HT-29 (cell line): ENCODE measurements around the gene RAD51B. TPM values are rescaled to one million over a fixed set of nuclear protein-coding genes. Genes with fewer than 3 reads are reported as not detected.

Experiments used
- DNase-seq: peaks from one replicate; pipeline ENCODE4 v3.0.0-alpha.2; 2015; ENCODE audit warnings: low spot score
- total RNA-seq: library from RNA; depleted of rRNA; stranded (reverse); fragments of >200 nt; shearing (Covaris generic); gene quantifications from 2 replicates; pipeline ENCODE4 v1.2.3, GENCODE V29; 2014

RAD51B gene
- total RNA-seq, 1 experiment from 2014 or later, result 5.9 TPM

DNA sequence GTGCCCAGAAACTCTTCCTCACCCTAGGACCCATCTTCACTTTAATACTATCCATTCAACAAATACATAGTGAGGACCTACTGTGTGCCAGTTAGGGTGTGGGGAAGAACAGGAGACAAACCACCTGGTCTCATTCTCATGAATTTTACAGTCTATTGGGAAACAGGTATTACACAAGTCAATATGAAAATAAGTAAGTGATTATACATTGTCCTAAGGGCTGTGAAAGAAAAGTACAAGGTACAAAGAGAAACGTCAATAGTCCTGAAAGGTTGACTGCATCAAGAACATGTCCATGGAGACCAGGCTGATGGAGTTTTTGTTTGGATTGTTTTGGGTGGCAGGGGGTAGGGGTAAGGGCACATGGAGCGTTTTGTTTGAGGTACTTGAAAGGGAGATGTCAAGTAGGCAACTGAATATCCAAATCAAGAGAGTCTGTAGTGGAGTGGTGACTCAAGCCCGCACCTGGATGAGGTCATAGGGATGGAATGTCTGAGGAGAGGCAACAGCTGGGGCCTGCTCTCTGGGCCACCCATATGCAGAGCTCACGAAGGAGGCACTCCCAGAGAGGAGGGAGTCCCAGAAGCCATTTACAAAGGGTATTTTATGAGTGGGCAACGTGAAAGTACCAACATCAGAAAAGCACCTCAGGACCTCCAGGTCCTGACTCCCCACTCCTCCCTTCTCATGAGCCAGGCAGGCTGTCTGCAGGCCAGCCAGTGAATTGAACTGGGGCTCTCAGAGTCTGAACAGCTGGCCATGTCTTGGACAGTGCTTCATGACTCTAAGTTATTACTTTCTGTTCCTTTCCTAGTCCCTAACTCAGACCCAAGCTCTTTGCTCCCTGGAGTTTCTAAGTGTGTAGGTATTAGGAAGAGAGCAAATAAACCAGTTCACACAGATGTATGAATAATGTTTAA is 701.3 kb downstream of the RAD51B start:
- peak; percentile 80 for DNase-seq

DNA sequence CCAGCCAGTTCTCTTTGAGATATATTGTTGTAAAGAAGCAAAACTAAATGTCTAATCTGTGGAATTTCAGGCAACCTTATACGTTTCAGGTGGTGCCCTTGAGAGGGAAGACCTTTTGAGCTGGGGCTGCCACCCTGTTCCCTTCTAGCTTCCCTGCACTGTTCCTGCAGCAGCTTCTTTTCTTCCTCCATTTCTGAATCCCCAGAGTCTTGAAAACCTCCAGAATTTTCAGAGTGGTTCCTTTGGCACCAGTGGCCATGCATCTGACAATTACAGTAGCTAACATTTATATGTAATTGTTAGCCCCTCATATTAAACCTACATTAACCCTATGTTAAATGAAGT is 702.0 kb downstream of the RAD51B start:
- no peak for DNase-seq

DNA sequence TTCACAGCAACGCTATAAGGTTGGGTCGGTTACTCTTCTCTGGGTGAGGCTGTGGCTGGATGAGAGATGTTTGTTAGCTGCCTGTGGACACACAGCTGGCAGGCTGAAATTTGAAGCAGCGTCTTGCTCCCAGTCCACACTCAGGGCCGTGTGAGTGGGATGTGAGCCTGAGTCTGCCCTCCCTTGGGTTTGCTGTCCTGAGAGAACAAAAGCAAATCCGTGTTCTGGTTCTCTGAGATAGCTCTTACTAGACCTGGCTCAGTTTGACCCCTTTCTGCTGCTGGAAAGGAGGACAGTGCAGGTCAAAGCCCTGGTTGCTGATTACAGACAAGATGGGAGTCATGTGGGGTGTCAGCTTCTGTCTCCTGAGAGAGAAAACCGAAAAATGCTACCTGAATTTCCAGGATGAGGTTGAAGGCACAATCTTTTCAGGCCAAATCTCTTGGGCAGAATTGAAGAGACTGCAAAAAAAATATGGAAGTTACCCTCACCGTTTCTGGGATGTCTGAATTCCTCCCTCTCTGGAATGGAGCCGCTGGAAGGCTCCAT is 702.5 kb downstream of the RAD51B start:
- no peak for DNase-seq

DNA sequence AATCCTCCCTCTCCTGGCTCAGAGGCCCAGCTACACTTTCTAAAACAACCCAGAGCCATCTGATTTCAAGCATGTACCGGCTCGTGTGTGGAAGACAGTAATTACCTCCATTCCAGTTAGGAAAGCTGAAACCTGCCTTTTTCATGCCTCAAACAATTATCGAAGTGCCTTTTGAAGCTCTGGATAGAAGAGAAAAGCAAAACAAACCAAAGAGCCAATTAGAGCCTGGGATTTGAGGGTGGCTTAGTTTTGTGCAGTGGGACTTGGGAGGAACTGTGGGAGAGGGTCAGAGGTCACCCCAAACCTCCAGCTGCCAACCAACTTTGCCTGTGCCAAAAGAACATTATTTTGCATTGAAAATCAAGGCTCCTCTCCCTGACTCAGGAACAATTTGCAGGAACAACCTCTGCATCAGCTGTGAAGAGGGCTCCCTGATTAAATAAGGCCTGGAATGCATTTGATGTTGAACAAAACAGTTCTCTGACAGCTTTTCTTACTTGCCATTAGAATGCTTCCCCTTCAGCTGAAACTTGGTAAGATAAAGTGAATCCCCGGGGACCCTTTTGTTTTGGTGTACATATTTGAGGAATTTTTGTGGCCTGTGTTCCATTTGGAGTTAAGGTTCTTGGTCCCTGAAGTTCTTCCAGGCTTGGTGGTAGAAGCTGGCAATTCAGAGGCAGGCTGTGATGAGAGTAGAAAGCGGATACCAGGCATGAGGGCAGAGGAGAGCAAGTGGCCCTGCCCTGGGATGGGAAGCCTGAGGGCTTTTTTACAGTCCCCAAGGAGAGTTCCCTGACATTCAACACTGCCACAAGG is 703.1 kb downstream of the RAD51B start:
- no peak for DNase-seq

DNA sequence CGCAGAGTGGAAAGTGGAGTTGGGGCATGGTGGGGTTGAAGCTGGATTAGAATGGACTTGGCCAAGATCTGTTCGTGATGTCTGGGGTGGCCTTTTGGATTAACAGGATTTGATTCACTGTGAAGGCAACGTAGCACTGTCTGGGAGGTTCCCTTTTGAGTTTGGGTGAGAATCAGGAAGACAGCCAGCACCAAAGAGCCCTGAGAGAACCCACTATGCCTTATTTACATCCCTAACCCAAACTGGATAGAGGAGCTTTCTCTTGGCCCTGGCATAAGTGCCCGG is 703.7 kb downstream of the RAD51B start:
- no peak for DNase-seq

DNA sequence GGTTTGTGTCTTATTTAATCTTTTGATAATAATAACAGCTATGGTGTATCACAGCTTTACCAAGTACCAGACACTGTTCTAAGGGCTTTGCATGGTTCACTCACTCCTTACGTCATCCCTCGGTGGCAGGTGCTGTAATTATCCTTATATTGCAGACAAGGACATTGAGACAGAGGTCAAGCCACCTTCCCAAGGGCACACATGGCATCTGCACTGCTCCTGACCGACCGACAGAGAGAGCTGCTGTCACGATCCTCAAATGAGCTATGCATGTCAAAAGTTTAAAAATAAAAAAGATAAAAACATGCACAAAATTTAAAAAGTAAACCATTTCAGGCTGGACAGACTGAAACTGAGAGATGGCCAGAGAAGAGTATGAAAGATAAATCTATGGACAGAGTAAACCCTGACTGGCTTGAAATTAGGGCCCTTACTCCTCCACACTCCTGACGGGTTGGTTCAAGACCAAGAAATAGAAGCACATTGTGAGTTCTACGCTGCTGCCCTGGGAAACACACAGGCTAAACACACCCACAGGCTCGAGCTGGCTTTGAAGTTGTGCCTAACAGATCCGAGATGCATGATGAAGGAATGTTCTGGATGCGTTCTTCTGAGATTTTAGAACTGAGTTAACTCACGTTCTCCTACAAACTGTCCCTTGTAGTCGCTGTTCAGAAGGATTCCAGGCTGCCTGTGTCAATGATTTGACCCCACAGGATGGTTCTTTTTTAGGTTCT is 704.6 kb downstream of the RAD51B start:
- no peak for DNase-seq

DNA sequence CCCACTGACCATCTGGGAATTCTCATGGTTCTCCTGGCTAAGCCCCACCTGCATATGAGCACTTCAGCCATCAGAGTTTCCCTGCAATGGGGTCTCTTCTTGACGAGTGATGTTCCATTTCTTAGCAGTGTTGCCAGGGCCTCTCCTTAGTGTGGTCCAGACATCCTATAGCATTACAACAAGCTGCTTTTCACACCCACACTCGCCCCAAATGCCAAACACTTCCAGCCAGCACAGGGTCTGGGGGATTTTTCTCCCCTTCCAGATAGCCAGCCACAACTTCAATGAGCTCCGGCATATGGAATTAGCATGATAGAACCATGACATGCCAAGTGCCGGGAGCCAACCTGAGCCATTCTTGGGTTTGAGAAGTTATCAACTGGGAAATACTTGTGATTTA is 705.9 kb downstream of the RAD51B start:
- DNase-seq, result no peak

DNA sequence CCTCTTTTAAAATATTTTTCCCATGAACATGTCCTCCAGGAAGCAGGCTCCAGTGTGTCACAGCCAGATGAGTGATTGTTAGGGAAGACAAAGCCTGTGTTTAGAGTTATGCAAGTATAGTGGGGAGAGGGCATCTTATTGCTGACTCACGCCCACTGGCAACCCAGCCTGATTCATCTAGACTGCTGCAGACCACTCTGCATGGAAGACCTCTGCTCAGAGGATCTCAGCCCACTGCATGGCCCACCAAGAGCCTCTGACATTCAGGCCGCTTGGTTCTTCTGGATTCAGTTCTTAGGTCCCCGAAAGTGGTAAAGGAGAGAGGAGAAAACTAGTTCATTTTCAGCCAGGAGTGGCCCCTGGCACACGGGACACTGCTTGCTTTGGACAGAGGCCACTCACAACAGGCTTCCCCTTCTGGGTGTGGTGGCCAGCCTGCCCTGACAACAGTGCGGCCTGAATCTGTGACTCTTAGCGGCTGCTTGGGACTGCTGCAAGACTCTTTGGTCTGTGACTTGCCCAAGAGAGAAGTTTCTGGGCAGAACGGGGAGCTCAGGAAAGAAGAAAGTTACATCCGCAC is 707.0 kb downstream of the RAD51B start:
- DNase-seq, result no peak

DNA sequence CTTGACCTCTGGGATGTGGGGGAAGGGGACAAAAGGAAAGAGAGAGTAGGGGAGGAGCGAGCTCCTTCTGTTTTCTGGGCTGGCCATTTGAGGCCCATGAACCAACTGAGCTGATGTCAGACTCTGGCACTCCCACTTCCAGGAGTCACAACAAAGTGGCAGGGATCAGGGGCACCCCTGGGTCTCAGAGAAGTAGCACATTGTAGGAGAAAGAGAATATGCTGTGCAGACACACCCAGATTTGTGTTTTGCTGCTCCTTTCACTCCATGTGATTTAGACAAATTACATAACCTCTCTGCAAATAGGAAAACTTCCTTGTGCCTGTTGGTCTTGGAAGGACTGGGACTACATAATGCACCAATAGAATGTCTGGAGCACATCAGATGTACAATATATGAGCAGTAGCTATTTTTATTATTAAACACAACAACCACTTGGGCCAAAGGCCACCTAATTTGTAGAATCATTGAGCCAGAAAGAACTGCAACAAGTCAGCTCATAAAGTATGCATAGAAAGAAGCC is 707.8 kb downstream of the RAD51B start:
- DNase-seq, result no peak

DNA sequence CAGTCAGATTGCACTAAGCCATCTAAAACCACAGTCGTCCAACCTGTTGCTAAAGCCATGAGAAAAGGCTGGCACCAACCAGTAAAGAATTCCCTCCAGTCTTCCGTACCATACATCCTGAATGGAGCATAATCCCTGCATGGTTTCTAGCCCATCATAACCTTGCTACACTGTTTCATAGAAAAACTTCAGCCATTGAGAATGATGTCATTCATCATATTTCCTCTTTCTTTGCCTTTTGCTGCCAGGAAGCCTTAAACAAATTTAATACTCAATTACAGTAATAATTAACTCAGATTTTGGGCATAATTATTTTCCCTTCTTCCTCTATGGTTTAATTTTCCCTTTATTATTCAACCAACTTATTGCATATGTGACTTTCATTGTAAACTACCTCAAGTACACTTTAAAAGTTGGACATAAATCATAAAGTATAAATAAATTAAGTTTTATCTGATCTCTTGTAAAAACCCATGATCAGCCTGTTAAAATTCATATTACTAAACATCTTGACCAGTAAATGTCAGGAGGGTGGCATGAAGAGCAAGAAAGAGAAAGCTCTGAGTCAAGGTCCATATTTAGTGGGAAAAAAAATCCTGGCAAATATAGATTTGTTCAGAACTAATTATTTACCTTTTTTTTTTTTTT is 708.6 kb downstream of the RAD51B start:
- DNase-seq, result no peak

DNA sequence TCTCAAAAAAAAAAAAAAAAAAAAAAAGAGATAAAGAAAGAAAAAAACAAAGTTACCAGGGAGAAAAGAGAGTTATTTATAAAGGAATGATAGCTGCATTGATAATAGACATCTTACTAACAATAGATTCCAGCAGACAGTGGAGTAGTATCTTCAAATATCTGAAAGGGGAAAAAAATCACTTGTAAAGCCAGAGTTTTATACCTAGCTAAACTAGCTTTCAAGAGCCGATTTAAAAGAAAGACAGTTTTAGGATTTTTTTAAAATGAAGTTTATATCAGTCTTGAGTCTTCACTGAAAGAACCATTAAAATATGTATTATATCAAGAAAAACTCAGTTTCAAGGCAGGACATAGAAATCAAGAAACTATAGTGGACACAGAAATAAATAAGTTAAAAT is 710.9 kb downstream of the RAD51B start:
- no peak for DNase-seq

DNA sequence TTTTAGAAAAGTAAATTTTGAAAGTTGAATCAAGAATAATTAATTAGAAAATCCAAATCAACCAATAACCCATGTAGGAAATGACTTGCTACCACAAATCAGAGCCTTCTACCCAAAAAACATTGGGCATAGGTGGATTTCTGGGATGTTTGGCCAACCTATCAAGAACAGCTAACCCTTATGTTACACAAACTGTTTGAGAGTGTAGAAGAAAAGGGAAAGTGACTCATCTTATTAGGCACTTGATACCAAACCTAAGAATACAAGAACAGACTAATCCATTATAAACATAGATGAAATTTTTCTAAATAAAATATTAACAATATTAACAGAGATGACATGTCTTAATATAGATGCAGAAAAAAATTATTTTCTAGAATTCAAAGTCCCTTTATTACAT is 712.9 kb downstream of the RAD51B start:
- no peak for DNase-seq

DNA sequence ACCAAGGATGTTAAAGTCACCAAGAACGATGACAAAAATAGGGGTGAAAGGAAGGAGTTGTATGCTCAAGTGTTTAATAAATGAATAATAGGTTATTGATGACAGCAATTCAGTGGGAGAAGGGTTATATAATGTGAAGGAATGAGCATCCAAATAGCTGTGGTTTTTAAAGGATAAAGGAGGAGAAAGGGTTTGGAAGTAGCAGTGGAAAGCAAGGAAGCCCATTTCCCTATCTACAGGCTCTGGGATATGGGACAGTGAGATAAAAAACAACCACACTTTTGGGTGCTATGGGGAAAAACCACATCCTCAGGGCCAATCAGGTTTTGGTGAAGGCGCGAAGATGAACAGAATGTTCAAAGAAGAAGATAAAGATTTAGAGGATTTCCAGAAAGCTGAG is 714.7 kb downstream of the RAD51B start:
- no peak for DNase-seq

DNA sequence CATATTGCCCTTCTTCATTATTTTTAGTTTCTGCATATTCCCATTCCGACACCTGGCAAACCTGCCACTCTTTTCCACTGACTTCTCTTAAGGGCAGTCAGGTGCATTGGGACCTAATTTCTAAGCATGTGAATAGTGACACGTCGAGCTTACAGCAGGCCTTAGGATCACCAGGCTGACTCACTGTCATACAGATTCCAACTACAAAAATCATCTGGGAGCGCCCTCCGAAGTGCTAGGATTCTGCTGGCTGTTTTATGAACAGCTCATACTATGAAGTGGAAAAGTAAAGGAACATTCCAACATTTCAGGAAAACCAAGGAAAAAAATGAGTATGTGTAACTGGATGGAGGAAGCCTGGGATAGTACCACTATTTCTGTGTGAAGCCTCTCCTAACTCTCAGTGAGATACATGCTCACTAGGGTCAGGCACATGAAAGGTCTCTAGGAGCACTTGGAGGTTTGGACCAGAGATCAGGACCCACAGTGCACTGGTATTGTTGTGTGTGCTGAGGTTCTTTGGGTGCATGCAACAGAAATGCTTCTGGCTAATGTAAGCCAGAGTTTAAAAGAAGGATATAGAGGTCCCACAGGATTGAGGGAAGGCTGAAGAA is 715.9 kb downstream of the RAD51B start:
- no peak for DNase-seq

DNA sequence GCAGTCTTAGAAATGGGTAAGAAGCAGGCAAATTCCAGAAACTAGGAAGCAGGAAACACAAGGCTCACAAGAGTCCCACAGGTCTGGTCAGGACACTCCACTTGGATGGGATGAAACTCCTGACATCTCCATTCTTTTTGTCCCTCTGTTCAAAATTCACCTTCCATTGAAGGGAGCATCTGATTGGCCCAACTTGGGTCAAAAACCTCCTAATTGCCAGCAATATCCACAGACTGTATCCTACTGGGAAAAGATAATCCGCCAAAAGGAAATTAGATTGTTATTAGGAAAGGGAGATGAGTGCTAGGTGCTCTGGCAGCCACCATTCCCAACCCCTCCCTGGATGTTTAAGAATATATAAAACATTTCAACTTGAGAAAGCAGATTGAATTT is 716.4 kb downstream of the RAD51B start:
- DNase-seq, result no peak

DNA sequence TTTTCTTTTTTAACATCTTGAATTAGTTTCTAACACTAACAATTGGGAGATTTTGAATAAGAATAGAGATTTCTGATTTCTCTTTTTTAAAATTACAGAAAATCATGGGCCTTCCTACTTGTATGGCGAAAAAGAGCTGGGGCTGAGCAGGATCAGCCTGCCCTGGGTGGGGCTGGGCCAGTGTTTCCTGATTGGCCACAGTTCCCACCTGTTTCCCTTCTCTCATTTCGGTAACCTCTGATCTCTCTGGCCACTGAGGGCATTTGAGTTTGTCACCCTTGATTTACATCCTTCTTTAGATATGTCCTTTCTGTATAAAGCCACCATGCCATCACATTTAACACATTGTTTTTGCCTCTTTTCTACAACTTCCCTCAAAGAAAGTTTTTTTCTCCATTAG is 719.1 kb downstream of the RAD51B start:
- no peak for DNase-seq

DNA sequence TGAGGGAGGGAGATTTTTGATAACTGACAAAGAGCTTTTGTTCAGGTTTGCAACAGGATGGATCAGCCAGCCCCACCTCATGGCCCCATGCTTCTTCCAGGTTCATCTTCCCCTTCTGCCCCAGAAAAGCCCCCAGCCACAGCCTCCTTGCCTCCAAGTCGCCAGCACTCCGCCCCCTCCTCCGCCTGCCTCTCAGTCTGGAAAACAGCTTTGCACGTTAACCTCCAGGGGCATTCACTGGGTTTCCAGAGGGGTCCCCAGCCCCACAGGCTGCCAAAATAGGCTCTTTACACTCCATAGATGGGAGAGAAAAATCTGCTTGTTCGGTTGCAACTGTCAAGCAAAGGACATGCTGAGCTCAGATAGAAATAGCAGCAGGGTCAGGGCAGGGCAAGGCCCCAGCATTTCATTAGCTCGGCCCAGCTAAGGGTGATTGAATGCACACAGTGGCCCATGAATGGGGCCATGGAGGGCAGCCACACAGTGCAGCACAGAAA is 719.7 kb downstream of the RAD51B start:
- no peak for DNase-seq

DNA sequence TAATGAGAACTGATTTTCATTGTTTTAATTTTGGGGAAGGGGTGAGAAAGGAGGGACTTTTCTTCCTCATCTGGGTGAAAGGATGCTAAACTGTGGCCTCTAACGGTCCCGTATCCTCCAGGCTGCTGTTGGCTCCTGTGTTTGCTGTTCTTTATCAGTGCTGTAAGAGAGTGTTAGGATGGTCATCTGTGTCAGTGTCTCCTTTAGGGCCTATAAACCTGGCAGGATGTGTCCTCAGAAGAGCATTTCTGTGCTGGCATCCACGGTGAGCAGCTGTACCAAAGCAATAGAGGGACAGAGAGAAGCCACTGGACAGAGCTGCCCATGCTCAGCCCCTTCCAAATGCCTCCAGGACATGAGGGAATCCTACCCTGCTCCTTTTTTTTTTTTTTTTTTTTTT is 720.2 kb downstream of the RAD51B start:
- no peak for DNase-seq

DNA sequence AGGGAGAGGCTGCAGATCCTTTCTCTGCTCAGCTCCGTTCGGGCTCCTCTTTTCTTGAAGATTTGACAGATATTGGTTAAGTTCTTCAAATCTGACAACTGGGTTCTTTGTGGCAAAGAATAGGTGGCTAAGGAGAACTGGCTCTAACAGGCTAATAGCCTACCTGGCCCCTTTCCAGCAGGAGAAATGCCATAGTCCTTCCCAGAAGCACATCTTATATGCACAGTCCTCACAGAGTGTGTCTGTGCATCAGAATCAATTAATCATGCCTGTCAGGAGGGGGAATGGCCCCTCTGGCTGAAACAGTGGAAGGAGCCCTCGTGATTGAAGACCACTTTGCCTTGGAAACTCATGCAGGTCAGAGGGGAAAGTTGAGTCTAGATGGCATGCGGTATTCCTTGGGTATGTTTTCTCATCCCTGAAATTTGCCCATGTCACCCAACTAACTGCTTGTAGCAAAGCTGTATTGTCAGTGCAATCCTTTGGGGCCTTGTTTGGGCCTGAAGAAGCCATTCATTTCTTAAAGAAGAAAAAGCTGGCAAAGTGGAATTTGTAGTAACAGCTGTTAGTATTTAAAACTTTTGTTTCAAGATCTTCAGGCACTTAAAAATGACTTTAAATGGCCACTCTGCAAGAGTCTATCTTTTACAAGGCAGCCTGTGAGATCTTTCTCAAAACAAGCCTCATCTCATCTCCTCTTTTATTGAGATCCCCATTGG is 721.8 kb downstream of the RAD51B start:
- no peak for DNase-seq

DNA sequence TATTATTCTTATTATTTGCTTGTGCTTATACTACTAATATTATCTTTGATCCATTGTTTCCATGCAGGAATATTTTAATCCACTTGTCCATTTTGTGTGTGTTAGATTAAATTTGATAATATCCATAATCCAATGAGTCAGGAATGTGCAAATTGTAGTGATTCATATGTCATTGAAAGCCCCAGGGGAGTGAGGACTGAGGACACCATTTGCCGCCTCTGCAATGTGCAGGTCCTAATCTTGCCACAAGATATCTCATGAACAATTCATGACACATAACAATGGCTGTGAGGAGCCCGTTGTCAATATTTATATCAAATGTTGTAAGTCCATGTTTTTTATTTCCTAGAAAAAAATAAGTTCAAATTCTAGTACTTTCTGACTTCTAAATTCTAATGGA is 722.8 kb downstream of the RAD51B start:
- no peak for DNase-seq
